GM19351 (cell line): ENCODE data around the gene METTL3.
"Not testable (repeated sequence)": the region's sequence is repeated elsewhere in the genome, so short reads cannot be mapped to it uniquely, and the experiment has no call there.

Experiments used
- ATAC-seq: cut with Tn5 transposase; IDR thresholded peaks from one replicate; pipeline ENCODE4 v1.9.1; 2021; ENCODE audit warnings: mild to moderate bottlenecking, moderate library complexity; ENCODE audit not compliant: unreplicated experiment

Gene METTL3

DNA sequence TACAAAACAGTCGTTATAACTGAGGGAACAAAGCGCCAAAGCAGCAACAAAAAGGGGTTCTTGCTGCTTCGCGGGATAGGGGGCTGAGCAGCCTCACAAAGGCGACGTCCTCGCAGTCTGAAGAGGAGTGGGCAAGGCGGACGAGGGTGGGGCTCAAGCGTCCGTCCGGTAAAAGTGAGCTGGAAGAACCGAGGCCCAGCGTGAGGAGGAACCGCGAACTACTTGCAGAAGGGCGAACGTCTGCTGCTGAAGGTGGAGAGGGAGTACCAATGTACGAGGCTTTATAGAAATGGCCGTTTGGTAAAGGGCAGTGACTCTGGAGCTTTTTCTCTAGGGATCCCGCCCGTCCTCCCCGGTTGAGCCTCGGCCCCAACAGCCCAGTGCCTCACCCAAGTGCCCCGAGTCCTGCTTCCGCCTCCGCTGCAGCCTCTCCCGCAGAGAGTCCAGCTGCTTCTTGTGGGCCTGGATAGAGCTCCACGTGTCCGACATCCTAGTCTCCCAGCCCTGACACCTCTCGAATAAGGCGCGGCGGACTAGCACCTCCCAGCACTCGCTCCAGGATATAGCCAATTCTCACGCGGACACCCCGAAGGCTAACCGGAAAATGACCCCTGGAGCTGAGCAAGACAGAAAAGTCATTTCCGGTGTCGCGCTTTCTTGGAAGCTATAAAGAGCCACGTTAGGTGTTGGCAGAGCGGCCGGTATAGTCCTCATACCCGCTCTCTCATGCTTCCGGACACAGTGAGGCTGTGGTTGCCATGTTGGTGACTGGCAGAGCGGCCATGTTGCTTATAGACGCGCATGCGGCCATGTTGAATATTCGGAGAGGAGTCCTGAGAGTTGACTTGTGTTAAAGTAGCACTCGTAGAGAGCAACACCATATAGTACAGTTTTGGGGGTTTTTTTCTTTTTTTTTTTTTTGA lies at the start of gene METTL3:
TSS of gene METTL3 (minus strand) at position 606 of the 923 bp plus-strand sequence. CDS start at position 489, 117 bp downstream.
- peak; percentile 99 for ATAC-seq

GRCh38 chr14:21558703-21559170 lies 47.6 kb upstream of the METTL3 start:
- no peak for ATAC-seq

- no peak for ATAC-seq
These were observed 46.2 kb upstream of the METTL3 start for GRCh38 chr14:21557084-21557901.

DNA sequence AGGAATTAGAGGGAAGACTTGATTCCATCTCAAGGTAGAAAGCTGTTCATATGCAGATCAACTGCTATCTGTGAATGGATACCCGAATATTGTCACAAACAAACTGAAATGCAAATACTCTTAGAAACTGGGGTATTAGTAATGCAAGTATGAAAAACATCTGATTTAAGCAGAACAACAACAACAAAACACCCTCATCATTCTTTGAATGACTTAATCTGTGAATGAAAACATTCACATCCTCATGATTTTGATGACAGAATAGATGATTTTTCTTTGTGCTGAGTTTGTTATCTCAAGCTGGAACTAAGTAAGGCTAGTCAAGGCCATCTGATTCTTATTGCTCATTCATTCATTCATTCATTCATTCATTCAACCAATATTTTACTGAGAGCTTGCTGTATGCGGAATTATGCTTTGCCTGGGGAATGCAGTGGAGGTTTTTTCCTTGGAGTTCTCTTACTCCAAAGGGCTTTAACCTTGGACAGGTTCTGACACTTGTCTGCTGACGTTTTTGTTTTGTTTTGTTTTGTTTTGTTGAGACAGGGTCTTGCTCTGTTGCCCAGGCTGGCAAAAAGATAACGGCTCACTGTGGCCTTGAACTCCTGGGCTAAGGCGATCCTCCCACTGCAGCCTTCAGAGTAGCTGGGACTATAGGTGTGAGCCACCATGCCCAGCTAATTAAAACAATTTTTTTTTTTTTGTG lies 45.4 kb upstream of the METTL3 start:
- no peak for ATAC-seq

GRCh38 chr14:21553266-21553665 lies 42.1 kb upstream of the METTL3 start:
- ATAC-seq: no peak

GRCh38 chr14:21544588-21544987 lies 33.4 kb upstream of the METTL3 start:
- ATAC-seq: not testable (repeated sequence)

DNA sequence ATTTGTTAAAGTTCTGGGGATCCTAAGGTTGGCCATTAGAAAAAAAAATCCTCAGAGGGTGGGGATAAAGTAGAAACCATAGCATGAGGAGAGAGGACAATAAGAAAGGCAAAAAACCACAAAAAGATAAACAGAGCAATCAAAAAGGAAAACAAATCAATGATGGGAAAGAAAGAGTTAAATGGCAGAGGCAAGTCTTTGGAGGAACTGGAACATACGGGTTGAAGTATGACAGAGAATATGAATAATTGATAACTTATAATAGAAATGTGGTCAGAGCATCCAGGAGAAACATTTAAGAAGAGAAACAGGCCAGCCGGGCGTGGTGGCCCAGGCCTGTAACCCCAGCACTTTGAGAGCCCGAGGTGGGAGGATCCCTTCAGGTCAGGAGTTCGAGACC lies 32.8 kb upstream of the METTL3 start:
- no peak for ATAC-seq

- ATAC-seq: no peak
These were observed 32.4 kb upstream of the METTL3 start for GRCh38 chr14:21543521-21543960.

- no peak for ATAC-seq
These were observed 30.4 kb upstream of the METTL3 start for GRCh38 chr14:21541413-21542074.

- no peak for ATAC-seq
These were observed 28.2 kb upstream of the METTL3 start for GRCh38 chr14:21539189-21539940.

- no peak for ATAC-seq
These were observed 25.9 kb upstream of the METTL3 start for GRCh38 chr14:21537090-21537424.

DNA sequence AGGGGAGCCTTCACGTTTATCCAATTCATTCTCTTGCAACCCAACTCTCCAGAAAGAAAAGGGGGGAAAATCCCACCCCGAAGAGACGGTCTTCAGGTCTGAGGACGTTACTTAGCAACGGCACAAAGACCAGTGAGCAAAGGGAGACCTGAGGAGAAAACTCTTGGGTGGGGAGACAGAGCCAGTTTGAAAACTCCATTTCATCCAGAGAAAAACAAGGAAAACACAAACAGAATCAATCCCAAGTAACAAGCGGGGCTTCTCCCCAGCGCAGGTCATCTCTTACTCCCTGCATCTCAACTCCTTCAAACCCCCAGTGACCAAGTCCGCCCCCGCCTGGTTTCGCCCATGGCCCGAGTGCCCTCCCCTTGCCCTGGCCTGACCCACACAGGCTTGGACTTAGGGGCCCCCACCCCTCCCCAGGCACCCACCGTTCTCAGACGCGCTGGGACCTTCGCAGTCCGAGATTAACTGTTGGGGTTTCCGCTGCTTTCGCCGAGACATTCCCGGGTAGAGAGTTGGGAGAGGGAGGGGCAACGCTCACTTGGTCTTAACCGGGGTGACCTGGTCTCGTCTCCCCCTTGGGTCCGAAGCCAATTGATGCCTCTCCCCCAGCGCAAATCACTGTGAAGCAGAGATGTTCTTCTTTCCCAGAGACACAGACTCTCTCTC lies 25.4 kb upstream of the METTL3 start:
- ATAC-seq: no peak

- no peak for ATAC-seq
These were observed 24.6 kb upstream of the METTL3 start for GRCh38 chr14:21535545-21536417.

DNA sequence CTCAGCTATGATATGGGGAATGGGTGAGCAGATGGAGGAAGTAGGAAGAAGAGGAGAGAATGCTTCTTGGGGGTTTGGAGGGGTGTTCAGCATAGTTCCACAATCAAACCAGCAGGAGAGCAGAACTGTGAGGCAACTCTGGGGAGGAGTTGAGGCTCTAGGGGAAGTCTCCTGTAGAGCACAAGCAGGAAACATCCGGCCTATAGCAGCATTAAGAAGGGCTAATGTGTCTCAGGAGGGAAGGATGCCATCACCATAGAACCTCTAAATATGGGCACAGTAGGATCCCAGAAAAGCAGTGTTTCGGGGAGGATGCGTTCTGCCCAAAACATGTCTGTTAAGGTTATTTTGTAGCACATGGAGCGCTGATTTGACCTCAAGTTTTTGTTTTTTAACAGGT lies 23.4 kb upstream of the METTL3 start:
- no peak for ATAC-seq

- ATAC-seq: no peak
These were observed 22.2 kb upstream of the METTL3 start for GRCh38 chr14:21533294-21533693.

DNA sequence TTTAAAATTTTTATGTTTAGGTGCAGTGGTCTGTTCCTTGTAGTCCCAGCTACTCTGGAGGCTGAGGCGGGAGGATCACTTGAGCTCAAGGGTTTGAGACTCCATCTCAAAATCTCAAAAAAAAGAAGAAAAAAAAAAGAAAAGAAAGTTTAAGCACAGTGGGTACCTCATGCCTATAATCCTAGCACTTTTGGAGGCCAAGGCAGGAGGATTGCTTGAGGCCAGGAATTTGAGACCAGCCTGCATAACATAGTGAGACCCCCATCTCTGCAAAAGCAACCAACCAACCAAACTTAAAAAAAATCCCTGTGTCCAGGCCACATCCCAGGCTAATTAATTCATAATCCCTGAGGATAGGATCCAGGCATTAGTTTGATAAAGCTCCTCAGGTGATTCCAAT lies 18.4 kb upstream of the METTL3 start:
- no peak for ATAC-seq

- ATAC-seq: no peak
These were observed 17.5 kb upstream of the METTL3 start for GRCh38 chr14:21528381-21529348.
